Activated CD8-positive, alpha-beta memory T cell treated with anti-CD3 and anti-CD28 coated beads, Interleukin-2, amount 50 U/mL, for 1 hour (primary cell): ENCODE results near the gene BLOC1S1.

Experiments used
- DNase-seq: peaks from one replicate; pipeline ENCODE4 v3.0.0-alpha.2; 2020; ENCODE audit errors: extremely low read depth

The BLOC1S1 gene

DNA sequence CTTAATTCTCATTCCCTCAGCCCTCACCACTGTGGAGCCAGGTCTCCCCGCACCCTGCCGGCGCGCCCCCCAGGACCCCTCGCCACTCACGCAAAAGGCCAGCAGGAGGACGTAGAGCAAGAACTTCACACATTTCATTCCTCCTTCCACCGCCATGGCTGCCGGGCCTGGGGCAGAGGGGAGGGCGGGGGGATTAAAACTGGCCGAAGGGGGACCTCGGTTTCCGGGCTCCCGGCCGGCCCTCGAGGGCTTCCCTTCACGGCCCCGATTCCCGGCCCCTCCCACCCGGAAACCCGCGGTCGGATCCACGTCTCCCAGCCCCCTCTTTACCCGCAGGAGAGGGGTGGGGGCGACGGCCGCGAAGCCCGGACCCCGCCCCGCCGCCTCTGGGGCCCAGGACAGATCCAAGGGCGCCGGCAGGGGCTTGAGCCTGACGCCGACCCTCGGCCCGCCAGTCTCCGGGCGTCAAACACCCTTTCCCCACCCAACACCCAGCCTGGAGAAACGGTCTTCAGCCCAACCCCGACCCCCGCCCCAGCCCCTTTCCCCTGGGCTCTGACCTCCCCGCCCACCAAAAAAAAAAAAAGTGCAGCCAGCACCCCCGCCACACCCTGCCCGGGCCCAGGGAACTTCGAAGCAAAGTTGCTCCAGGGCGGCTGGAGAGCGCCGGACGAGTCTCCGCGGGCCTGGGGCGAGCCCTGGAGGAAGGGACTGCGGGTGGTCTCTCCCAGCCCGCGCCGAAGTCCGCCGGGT lies 12.5 kb downstream of the BLOC1S1 start:
- no peak for DNase-seq

DNA sequence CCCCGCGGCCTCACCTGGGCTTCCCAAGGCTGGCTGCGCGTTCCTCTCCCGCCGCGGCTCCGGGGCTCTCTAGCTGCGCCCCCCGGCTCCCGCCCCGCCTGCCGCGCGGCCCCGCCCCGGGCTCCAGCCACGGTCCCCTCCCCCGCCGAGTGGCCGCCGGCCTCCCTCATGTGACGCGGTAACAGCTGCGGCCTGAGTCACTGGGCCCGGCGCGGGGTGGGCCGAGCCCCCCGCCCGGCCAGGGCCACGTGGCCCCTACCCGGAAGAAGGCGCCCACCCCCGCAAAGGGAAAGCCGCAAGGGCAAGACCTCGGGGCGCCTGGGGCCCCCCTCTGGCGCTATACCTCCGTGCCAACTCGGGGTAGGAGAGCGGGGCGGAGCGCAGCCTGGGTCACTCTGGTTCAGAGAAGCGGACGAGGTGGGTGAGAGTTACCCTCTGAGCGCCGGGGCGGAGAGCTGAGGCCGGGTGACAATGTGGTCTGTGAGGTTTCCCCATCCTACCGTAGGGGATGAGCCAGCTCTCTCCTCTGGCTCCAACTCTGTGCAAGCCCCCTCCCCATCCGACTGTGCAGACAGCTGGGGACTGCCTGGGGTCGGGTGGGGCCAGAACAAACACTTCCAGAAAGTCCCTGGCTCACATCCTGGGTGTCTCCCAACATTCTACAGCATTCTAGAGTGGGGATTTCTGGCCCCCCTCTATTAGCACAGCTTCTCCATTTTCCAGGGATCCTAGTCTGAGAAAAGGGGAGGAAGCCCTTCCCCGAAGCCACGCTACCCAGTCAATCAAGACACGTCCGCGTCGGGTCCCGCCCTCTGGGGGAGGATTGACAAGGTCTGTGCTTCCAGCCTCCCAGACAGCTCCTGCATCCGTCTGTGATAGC lies 13.3 kb downstream of the BLOC1S1 start, which contains the start of gene CD63:
TSS of gene CD63 (minus strand) at position 71 of the 880 bp plus-strand sequence. CDS start 668 bp downstream, outside the sequence.
- no peak for DNase-seq

GRCh38 chr12:55729819-55730818 lies 14.3 kb downstream of the BLOC1S1 start:
- no peak for DNase-seq

DNA sequence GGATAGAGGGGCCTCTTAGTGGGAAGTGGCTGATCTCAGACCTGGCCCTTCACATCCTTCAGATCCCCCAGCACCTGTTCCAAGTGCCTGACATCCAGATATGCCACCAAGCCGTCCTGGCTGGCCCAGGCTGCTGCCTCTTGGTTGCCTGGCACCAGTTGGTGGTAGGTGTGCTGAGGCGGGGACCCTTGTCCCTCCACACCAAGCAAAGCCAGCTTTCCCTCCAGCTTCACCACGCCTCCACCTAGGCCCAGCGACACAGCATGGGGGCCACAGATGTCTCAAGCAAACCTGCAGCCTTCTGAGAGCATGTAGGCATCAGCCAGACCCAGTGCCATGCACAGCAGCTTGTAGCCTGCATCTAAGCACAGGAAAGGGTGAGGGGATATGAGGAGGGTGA lies 16.4 kb downstream of the BLOC1S1 start:
- DNase-seq, result no peak

DNA sequence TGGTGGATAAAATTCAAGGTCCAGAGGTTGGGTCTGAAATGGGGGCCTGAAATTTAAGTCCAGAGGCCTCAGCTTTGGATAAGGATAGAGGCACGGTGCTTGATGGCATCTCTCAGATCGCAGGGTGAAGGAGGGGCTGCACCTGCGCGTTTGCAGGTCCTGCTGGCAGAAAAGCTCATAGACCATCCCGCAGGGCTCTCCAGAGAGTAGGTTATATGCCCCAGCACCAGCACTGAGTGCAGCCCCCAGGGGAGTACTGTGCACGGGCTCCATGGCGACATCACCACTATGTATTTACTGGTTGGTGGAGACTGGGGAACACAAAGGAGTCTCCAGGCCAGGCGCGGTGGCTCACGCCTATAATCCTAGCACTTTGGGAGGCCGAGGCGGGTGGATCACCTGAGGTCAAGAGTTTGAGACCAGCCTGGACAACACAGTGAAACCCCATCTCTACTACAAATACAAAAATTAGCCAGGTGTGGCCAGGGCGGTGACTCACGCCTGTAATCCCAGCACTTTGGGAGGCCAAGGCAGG lies 17.2 kb downstream of the BLOC1S1 start:
- DNase-seq, result no peak

DNA sequence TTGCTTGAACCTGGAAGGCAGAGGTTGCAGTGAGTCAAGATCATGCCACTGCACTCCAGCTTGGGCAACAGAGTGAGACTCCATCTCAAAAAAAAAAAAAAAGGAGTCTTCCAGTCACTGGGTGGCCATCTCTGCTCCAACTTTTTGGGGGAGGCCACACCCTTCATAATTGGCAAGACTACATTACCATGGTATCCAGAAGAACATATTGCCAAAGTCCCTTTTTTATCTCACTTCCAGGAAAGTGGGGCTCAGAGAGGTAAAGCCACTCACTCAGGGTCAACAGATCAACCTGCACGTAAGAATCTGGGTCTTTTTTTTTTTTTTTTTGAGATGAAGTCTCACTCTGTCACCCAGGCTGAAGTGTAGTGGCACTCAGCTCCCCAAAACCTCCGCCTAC lies 18.0 kb downstream of the BLOC1S1 start:
- no peak for DNase-seq

GRCh38 chr12:55734595-55734994 lies 18.7 kb downstream of the BLOC1S1 start:
- no peak for DNase-seq

GRCh38 chr12:55736076-55736475 lies 20.2 kb downstream of the BLOC1S1 start:
- DNase-seq, result no peak

- no peak for DNase-seq
Observed at GRCh38 chr12:55736780-55737580, 21.1 kb downstream of the BLOC1S1 start.

- no peak for DNase-seq
Observed at GRCh38 chr12:55737581-55738122, 21.8 kb downstream of the BLOC1S1 start.

DNA sequence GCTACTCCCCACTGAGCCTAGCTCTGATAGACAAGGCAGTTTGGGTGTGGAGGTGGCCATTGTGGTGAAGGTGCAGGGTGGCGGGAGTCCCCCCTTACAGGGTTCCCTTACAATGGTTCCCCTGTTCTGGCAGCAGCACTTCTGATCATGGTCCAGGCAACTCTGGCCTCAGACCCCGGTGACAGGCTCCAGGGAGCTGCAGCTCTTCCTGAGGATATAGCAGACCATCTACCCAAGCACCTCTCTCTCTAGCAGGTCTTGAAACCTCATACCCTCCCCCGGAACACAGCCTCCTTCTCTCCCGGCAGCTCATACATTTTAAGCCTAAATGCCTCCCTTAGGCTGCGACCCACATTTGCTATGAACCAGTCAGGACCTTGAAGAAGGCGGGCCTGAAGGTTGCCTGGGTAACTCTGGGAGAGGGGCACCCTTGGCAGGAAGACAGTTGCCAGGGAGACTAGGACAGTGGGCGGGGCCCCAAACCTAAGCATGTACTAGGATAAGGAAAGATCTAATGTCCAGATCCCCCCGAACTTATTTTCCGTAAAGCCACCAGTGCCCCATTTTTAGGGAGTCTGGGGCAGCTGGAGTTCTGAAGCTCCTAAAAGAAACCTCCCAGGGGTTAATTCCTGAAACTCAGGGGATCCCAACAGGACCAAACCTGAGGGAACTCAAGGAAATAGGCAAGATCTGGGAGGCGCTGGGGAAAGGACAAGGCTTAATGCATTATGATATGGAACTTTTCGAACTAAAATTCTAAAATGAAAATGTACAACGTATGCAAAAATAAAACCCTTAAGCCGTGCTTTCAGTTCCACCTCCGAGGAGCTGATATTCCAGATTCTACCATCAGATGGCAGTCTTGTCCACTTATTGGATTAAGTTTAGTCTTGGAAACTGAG lies 22.5 kb downstream of the BLOC1S1 start:
- no peak for DNase-seq

GRCh38 chr12:55739025-55739378 lies 23.2 kb downstream of the BLOC1S1 start:
- DNase-seq, result no peak

GRCh38 chr12:55741931-55742680 lies 26.3 kb downstream of the BLOC1S1 start:
- no peak for DNase-seq

DNA sequence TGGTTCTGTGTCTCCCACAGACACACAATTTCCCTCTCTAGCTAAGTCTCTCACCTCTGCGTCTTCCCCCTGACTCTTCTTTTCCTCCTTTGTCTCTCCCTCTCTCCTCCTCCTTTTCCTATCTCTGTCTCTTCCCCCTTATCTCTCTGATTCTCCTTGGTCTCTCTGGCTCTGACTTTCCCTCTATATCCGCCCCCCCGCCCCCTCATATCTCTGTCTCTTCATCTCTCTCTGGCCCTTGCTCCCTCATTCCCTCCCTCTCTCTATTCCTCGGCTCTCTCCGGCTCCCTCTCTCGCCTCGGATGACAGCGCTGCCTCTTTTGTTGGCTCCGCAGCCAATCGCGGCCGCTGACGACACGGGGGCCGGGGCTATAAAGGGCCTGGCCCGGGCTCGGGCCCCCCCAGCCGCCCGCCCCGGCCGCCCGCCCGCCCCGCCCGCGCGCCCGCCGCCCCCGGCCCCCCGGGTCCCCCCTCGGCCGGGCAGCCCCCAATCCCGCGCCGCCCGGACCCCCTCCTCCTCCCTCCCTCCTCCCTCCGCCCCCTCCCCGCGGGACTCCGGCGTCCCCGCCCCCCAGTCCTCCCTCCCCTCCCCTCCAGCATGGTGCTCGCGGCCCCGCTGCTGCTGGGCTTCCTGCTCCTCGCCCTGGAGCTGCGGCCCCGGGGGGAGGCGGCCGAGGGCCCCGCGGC lies 27.0 kb downstream of the BLOC1S1 start, which contains the start of gene GDF11:
TSS of gene GDF11 (plus strand) at position 404 of the 687 bp plus-strand sequence. CDS start at position 599, 195 bp downstream.
- no peak for DNase-seq

- no peak for DNase-seq
Observed at GRCh38 chr12:55743406-55744339, 27.8 kb downstream of the BLOC1S1 start.

GRCh38 chr12:55744340-55745030 lies 28.6 kb downstream of the BLOC1S1 start:
- no peak for DNase-seq
